Adipocyte (in vitro differentiated cells): ENCODE data around the gene ASB2.
A peak's percentile ranks its signal among the peaks of the same experiment; 100 is the strongest.

Experiments
- DNase-seq: peaks from one replicate; pipeline ENCODE4 v3.0.0-alpha.2; 2015; ENCODE audit warnings: low read depth
- H3K27me3 ChIP-seq: replicated peaks from 2 replicates; pipeline ENCODE4 v1.7.0; 2013; ENCODE audit warnings: mild to moderate bottlenecking, low read length, moderate library complexity; ENCODE audit not compliant: control insufficient read depth, insufficient read depth
- H3K36me3 ChIP-seq: 2 replicates; pipeline ENCODE4 v1.7.0; 2013; ENCODE audit warnings: low read length, mild to moderate bottlenecking, moderate library complexity; ENCODE audit not compliant: control insufficient read depth, insufficient read depth, severe bottlenecking
- H3K4me1 ChIP-seq: 2 replicates; pipeline ENCODE4 v1.7.0; 2013; ENCODE audit warnings: mild to moderate bottlenecking, low read length, moderate library complexity; ENCODE audit not compliant: control insufficient read depth, insufficient read depth
- H3K4me3 ChIP-seq: 2 replicates; pipeline ENCODE4 v1.7.0; 2013; ENCODE audit warnings: mild to moderate bottlenecking, low read length, moderate library complexity
- H3K9ac ChIP-seq: 2 replicates; pipeline ENCODE4 v1.7.0; 2013; ENCODE audit warnings: mild to moderate bottlenecking, low read length, moderate library complexity
- H3K9me3 ChIP-seq: 2 replicates; pipeline ENCODE4 v1.7.0; 2013; ENCODE audit warnings: mild to moderate bottlenecking, low read length, moderate library complexity; ENCODE audit not compliant: control insufficient read depth

Gene ASB2

GRCh38 chr14:94015223-94015622 is 38.9 kb upstream of the ASB2 start:
- no peaks in the 10 kb centered on the region for H3K36me3 ChIP-seq
- DNase-seq: no peak
- H3K4me1 ChIP-seq: no peaks in the 10 kb centered on the region
- peaks cover 33% of the 10 kb centered on the region for H3K27me3 ChIP-seq
- peaks cover 6% of the 10 kb centered on the region for H3K9me3 ChIP-seq
- no peak overlapping the region for H3K9ac ChIP-seq
- H3K4me3 ChIP-seq: no peak overlapping the region

- no peak overlapping the region for H3K9ac ChIP-seq
- no peaks in the 10 kb centered on the region for H3K36me3 ChIP-seq
- no peak overlapping the region for H3K4me3 ChIP-seq
- no peaks in the 10 kb centered on the region for H3K4me1 ChIP-seq
- H3K27me3 ChIP-seq: peaks cover 33% of the 10 kb centered on the region
- DNase-seq: no peak
- peaks cover 6% of the 10 kb centered on the region for H3K9me3 ChIP-seq
These were observed 38.0 kb upstream of the ASB2 start for GRCh38 chr14:94014382-94014781.

GRCh38 chr14:94011795-94012194 is 35.4 kb upstream of the ASB2 start:
- no peak overlapping the region for H3K9ac ChIP-seq
- H3K36me3 ChIP-seq: no peaks in the 10 kb centered on the region
- H3K9me3 ChIP-seq: peaks cover 6% of the 10 kb centered on the region
- no peaks in the 10 kb centered on the region for H3K4me1 ChIP-seq
- H3K4me3 ChIP-seq: no peak overlapping the region
- peak; percentile 62 for DNase-seq
- H3K27me3 ChIP-seq: peaks cover 33% of the 10 kb centered on the region

- Histone ChIP-seq H3K36me3 (no peaks in the 10 kb centered on the region), H3K9me3 (peaks cover 5% of the 10 kb centered on the region), H3K27me3 (peaks cover 28% of the 10 kb centered on the region), H3K9ac (no peak overlapping the region), H3K4me3 (no peak overlapping the region), H3K4me1 (no peaks in the 10 kb centered on the region)
- DNase-seq: no peak
These were observed 34.3 kb upstream of the ASB2 start for GRCh38 chr14:94010625-94011024.

- Histone ChIP-seq H3K27me3 (peaks cover 37% of the 10 kb centered on the region), H3K9ac (no peak overlapping the region), H3K4me3 (no peak overlapping the region), H3K36me3 (no peaks in the 10 kb centered on the region), H3K4me1 (no peaks in the 10 kb centered on the region), H3K9me3 (no peaks in the 10 kb centered on the region)
- peak; percentile 64 for DNase-seq
These were observed 33.4 kb upstream of the ASB2 start for GRCh38 chr14:94009767-94010166.

- no peak overlapping the region for H3K9ac ChIP-seq
- no peaks in the 10 kb centered on the region for H3K36me3 ChIP-seq
- peaks cover 50% of the 10 kb centered on the region for H3K27me3 ChIP-seq
- no peak for DNase-seq
- H3K4me3 ChIP-seq: no peak overlapping the region
- no peaks in the 10 kb centered on the region for H3K9me3 ChIP-seq
- H3K4me1 ChIP-seq: no peaks in the 10 kb centered on the region
These were observed 31.9 kb upstream of the ASB2 start for GRCh38 chr14:94008234-94008633.

GRCh38 chr14:94005324-94006073 is 29.1 kb upstream of the ASB2 start:
- H3K9ac ChIP-seq: no peak overlapping the region
- H3K27me3 ChIP-seq: peaks cover 54% of the 10 kb centered on the region
- no peaks in the 10 kb centered on the region for H3K4me1 ChIP-seq
- peak; percentile 39 for DNase-seq
- H3K9me3 ChIP-seq: no peaks in the 10 kb centered on the region
- no peak overlapping the region for H3K4me3 ChIP-seq
- no peaks in the 10 kb centered on the region for H3K36me3 ChIP-seq

GRCh38 chr14:94004015-94004414 is 27.6 kb upstream of the ASB2 start:
- H3K27me3 ChIP-seq: peaks cover 65% of the 10 kb centered on the region
- no peak overlapping the region for H3K4me3 ChIP-seq
- DNase-seq: no peak
- H3K9ac ChIP-seq: no peak overlapping the region
- no peaks in the 10 kb centered on the region for H3K9me3 ChIP-seq
- no peaks in the 10 kb centered on the region for H3K36me3 ChIP-seq
- H3K4me1 ChIP-seq: no peaks in the 10 kb centered on the region

- H3K9ac ChIP-seq: no peak overlapping the region
- no peaks in the 10 kb centered on the region for H3K9me3 ChIP-seq
- H3K4me1 ChIP-seq: no peaks in the 10 kb centered on the region
- no peaks in the 10 kb centered on the region for H3K36me3 ChIP-seq
- no peak for DNase-seq
- peaks cover 61% of the 10 kb centered on the region for H3K27me3 ChIP-seq
- H3K4me3 ChIP-seq: no peak overlapping the region
These were observed 27.0 kb upstream of the ASB2 start for GRCh38 chr14:94003397-94003796.

GRCh38 chr14:94001501-94002396 is 25.4 kb upstream of the ASB2 start:
- no peaks in the 10 kb centered on the region for H3K9me3 ChIP-seq
- H3K4me1 ChIP-seq: no peaks in the 10 kb centered on the region
- H3K4me3 ChIP-seq: no peak overlapping the region
- DNase-seq: peak; percentile 91
- H3K36me3 ChIP-seq: no peaks in the 10 kb centered on the region
- no peak overlapping the region for H3K9ac ChIP-seq
- peaks cover 62% of the 10 kb centered on the region for H3K27me3 ChIP-seq

GRCh38 chr14:94001016-94001415 is 24.6 kb upstream of the ASB2 start:
- Histone ChIP-seq H3K4me1 (no peaks in the 10 kb centered on the region), H3K4me3 (no peak overlapping the region), H3K9me3 (no peaks in the 10 kb centered on the region), H3K36me3 (no peaks in the 10 kb centered on the region), H3K9ac (no peak overlapping the region), H3K27me3 (peaks cover 63% of the 10 kb centered on the region)
- DNase-seq: no peak
